Right lobe of liver (tissue), 4 donors: ENCODE results near the gene SYNE3.

Experiments
- POLR2A ChIP-seq: fragments of 450-650 bp; IDR thresholded peaks from one replicate; pipeline ENCODE4 v1.6.1; 2017; ENCODE audit warnings: antibody characterized with exemption, mild to moderate bottlenecking
- TF ChIP-seq, protein P1 (sequence below), 4 donors: fragments of 200-600 bp in 3 of 4; fragments of 450-650 bp in 1 of 4; IDR thresholded peaks; one replicate each; pipeline versions ENCODE4 v1.5.1 to v1.8.0; 2016 to 2022; ENCODE audit warnings: antibody characterized with exemption in 4 of 4, mild to moderate bottlenecking in 2 of 4
- donor health status: DM: no; HTN: no; CAD: no.
- donor health status: DM: no; HTN: no; CAD: no.
- donor health status: DM: no; HTN: yes; CAD: no.

GRCh38 chr14:95533822-95534221 lies 17.4 kb upstream of the SYNE3 start:
- TF ChIP-seq, protein P1, sequence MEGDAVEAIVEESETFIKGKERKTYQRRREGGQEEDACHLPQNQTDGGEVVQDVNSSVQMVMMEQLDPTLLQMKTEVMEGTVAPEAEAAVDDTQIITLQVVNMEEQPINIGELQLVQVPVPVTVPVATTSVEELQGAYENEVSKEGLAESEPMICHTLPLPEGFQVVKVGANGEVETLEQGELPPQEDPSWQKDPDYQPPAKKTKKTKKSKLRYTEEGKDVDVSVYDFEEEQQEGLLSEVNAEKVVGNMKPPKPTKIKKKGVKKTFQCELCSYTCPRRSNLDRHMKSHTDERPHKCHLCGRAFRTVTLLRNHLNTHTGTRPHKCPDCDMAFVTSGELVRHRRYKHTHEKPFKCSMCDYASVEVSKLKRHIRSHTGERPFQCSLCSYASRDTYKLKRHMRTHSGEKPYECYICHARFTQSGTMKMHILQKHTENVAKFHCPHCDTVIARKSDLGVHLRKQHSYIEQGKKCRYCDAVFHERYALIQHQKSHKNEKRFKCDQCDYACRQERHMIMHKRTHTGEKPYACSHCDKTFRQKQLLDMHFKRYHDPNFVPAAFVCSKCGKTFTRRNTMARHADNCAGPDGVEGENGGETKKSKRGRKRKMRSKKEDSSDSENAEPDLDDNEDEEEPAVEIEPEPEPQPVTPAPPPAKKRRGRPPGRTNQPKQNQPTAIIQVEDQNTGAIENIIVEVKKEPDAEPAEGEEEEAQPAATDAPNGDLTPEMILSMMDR (IDR thresholded peaks at IDR 0.05), result no peak
- TF ChIP-seq POLR2A, result no peak
